ENCODE data around the gene EIF3K. TPM values are rescaled to one million over a fixed set of nuclear protein-coding genes. Genes with fewer than 3 reads are reported as not detected.

EIF3K gene
- total RNA-seq, 4 donors from 2014 or later = 417 to 543 (median 453) TPM

DNA sequence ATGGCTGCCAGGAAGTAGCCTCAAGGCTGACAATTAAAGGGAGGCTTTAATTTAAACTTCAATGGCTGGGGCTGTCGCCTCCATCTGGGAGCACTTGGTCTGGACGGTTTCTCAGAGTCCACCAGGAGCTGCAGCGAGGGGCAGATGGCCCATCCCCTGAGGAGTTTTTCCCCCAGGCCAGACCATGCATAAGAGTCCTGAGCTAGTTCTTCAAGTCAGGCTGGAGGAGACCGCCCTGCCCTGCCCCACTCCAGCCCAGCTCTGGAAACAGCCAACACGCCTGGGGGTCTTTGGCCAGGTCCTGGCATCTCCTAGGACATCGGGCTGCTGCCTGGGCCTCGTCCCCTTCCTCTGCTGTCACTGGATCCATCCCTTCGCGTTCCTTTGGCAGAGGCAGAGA, 23.2 kb downstream of the EIF3K start:
- no peak for DNase-seq (ENCODE audit: low spot score in 2 of 2)
- H3K4me3 ChIP-seq (ENCODE audit: low read depth, poor library complexity, severe bottlenecking) = no peak overlapping the region
- TF ChIP-seq CTCF (IDR thresholded peaks at IDR 0.05) (no peak), POLR2A (IDR thresholded peaks at IDR 0.05) (no peak)
- WGBS, 2 donors = 75 to 91% methylated on average over 7 to 9 of the region's 9 CpGs
- intact Hi-C loops (cut with DNase I; ENCODE audit: low total_unique reads) = no loop called here

DNA sequence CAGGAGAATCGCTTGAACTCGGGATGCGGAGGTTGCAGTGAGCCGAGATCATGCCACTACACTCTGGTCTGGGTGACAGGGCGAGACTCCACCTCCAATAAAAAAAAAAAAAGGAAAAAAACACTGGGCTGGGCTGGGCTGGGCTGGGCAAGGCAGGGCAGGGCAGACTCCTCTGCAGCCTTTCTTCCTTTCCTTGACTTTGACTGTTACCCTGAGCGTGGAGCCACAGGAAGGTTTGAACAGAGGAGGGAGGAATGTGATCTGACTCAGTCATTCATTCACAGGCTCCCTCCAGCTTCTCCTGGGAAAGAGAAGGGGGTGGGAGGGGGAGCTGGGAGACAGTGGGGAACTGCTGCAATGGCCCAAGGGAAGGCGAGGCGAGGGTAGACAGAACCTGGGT, 25.7 kb downstream of the EIF3K start:
- DNase-seq (ENCODE audit: low spot score in 2 of 2) = no peak
- intact Hi-C loops (cut with DNase I; ENCODE audit: low total_unique reads) = no loop called here
- TF ChIP-seq POLR2A (IDR thresholded peaks at IDR 0.05) (no peak), CTCF (IDR thresholded peaks at IDR 0.05) (no peak)
- WGBS, 2 donors = 82 to 83% methylated on average over 8 of the region's 8 CpGs
- H3K4me3 ChIP-seq (ENCODE audit: low read depth, poor library complexity, severe bottlenecking) = no peak overlapping the region

- intact Hi-C loops (cut with DNase I; ENCODE audit: low total_unique reads) = no loop called here
- TF ChIP-seq POLR2A (IDR thresholded peaks at IDR 0.05) = peak in 1 of 2 donors; percentile 89
- no peak for TF ChIP-seq CTCF (IDR thresholded peaks at IDR 0.05)
- 0 to 1% methylated on average over 42 to 67 of the region's 77 CpGs for WGBS, 2 donors
- peak; percentile 98 to 100 for DNase-seq (ENCODE audit: low spot score in 2 of 2)
- peak within 1 kb of the TSS; percentile 96 for H3K4me3 ChIP-seq (ENCODE audit: low read depth, poor library complexity, severe bottlenecking)
These were observed 28.5 kb downstream of the EIF3K start, which contains the start of gene ACTN4 for GRCh38 chr19:38647368-38647965. Gene ACTN4, plus strand, starts transcription at chr19:38647649. Its CDS starts 97 bp downstream, at chr19:38647746.

GRCh38 chr19:38647966-38648768, 29.2 kb downstream of the EIF3K start:
- DNase-seq (ENCODE audit: low spot score in 2 of 2) = no peak
- WGBS, 2 donors = 0 to 1% methylated on average over 19 of the region's 19 CpGs
- no peak for TF ChIP-seq POLR2A (IDR thresholded peaks at IDR 0.05)
- intact Hi-C loops (cut with DNase I; ENCODE audit: low total_unique reads) = no loop called here
- peak overlapping the region; percentile 96 for H3K4me3 ChIP-seq (ENCODE audit: low read depth, poor library complexity, severe bottlenecking)

DNA sequence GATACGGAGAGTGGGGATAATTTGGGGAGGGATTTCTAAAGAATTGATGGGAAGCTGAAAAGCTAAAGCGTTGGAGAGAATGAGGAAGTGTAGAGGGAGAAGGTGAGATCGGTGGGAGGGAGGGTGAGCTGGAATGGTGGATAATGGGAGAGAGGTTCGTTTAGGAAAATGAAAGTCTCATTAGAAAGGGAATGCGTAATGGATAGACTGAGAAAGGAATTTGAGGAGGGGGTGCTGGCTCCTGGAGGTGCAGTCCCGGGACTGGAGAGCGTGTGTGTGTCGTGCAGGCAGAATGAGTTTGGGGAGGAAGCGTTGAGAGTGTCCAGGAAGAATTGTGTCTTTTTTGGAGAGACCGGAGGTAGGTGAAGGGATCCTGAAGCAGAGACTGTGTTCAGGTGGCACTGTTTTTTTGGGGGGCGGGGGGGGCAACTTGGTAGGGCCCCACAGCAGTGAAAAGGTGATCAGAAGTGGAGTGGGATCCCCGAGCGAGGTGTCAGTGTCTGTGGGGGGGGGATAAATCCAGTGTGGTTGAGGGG, 29.8 kb downstream of the EIF3K start:
- WGBS, 2 donors = 0 to 1% methylated on average over 13 of the region's 13 CpGs
- no peak for DNase-seq (ENCODE audit: low spot score in 2 of 2)
- TF ChIP-seq POLR2A (IDR thresholded peaks at IDR 0.05) (no peak), CTCF (IDR thresholded peaks at IDR 0.05) (no peak)
- intact Hi-C loops (cut with DNase I; ENCODE audit: low total_unique reads) = no loop called here
- H3K4me3 ChIP-seq (ENCODE audit: low read depth, poor library complexity, severe bottlenecking) = peak overlapping the region; percentile 96
